Measurements from ENCODE around the gene RAB40B.

DNA sequence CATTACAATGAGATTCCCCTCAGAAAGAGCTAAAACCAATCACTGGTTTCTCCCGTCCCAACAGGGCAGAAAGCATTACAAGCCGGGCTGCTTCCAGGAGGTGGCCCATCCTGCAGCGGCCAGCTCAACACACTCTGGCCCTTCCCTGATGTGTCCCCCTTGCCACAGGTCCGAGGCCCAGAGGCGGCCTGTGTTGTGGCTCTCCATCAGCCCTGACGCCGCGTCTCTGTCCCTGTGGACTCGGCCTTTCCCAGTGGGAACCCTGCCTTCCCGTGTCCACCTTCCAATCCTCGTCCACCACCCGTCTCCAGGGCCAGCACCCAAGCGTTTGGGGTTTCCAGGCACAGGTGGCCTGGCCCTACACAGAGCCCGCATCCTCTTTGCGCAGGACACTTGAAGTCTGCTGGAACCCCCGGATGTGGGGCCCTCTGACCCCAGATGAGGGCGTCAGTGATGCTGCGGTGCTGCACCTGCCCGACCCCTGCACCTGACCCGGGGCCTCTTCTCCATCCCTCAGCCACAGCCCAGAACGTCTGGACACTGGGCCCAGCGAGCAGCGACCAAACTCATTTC, 21.1 kb downstream of the RAB40B start:
- no peak for TF ChIP-seq POLR2A (IDR thresholded peaks at IDR 0.05)
- TF ChIP-seq, protein P1, sequence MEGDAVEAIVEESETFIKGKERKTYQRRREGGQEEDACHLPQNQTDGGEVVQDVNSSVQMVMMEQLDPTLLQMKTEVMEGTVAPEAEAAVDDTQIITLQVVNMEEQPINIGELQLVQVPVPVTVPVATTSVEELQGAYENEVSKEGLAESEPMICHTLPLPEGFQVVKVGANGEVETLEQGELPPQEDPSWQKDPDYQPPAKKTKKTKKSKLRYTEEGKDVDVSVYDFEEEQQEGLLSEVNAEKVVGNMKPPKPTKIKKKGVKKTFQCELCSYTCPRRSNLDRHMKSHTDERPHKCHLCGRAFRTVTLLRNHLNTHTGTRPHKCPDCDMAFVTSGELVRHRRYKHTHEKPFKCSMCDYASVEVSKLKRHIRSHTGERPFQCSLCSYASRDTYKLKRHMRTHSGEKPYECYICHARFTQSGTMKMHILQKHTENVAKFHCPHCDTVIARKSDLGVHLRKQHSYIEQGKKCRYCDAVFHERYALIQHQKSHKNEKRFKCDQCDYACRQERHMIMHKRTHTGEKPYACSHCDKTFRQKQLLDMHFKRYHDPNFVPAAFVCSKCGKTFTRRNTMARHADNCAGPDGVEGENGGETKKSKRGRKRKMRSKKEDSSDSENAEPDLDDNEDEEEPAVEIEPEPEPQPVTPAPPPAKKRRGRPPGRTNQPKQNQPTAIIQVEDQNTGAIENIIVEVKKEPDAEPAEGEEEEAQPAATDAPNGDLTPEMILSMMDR (IDR thresholded peaks at IDR 0.05), result no peak

Data from breast epithelium (tissue), 3 donors.